Prostate gland (tissue), 2 donors: ENCODE measurements around the gene LIME1.
"Not testable (repeated sequence)": the region's sequence is repeated elsewhere in the genome, so short reads cannot be mapped to it uniquely, and the experiment has no call there.

Experiments used
- POLR2A ChIP-seq: fragments of 450-650 bp; IDR thresholded peaks from one replicate; pipeline ENCODE4 v1.6.1; 2016; ENCODE audit warnings: antibody characterized with exemption, mild to moderate bottlenecking
- POLR2AphosphoS5 ChIP-seq: sonication (generic); formaldehyde crosslinking; IDR thresholded peaks from one replicate; pipeline ENCODE4 v1.6.1; 2017; ENCODE audit warnings: antibody characterized with exemption
- TF ChIP-seq, protein P1 (sequence below), 4 experiments: fragments of 200-600 bp in 2 of 4; fragments of 450-650 bp in 2 of 4; sonication (generic) in 2 of 4; IDR thresholded peaks; 1 replicate in 3 of 4; 2 replicates in 1 of 4; pipeline ENCODE4 v1.5.1; 2016 to 2019; ENCODE audit warnings: antibody characterized with exemption in 4 of 4, mild to moderate bottlenecking in 2 of 4, moderate library complexity in 2 of 4

DNA sequence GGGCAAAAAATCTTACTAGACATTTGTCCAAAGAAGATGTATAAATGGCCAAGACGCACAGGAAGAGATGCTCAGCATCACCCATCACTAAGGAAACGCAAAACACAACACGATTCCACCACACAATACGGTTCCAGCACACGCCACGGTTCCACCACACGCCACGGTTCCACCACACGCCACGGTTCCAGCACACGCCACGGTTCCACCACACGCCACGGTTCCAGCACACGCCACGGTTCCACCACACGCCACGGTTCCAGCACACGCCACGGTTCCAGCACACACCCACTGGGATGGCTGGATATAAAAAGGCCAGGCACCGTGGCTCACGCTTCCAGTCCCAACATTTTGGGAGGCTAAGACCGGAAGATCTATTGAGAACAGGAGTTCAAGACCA, 40.4 kb downstream of the LIME1 start:
- TF ChIP-seq, protein P1, sequence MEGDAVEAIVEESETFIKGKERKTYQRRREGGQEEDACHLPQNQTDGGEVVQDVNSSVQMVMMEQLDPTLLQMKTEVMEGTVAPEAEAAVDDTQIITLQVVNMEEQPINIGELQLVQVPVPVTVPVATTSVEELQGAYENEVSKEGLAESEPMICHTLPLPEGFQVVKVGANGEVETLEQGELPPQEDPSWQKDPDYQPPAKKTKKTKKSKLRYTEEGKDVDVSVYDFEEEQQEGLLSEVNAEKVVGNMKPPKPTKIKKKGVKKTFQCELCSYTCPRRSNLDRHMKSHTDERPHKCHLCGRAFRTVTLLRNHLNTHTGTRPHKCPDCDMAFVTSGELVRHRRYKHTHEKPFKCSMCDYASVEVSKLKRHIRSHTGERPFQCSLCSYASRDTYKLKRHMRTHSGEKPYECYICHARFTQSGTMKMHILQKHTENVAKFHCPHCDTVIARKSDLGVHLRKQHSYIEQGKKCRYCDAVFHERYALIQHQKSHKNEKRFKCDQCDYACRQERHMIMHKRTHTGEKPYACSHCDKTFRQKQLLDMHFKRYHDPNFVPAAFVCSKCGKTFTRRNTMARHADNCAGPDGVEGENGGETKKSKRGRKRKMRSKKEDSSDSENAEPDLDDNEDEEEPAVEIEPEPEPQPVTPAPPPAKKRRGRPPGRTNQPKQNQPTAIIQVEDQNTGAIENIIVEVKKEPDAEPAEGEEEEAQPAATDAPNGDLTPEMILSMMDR (IDR thresholded peaks at IDR 0.05) = not testable (repeated sequence)
- TF ChIP-seq POLR2AphosphoS5, POLR2A: not testable (repeated sequence)
